Immature natural killer cell (primary cell): Measurements from ENCODE around the gene RMND5A. TPM values are rescaled to one million over a fixed set of nuclear protein-coding genes. Genes with fewer than 3 reads are reported as not detected.
A peak's percentile ranks its signal among the peaks of the same experiment; 100 is the strongest.
"Not testable (repeated sequence)": the region's sequence is repeated elsewhere in the genome, so short reads cannot be mapped to it uniquely, and the experiment has no call there.

Source experiments
- DNase-seq, 3 donors: peaks; one replicate each; pipeline ENCODE4 v3.0.0; 2022; ENCODE audit warnings: mixed read lengths in 1 of 3
- H3K27ac Mint-ChIP-seq, 6 donors: one replicate each; pipeline ENCODE4 v1.8.0; 2020; ENCODE audit warnings: mixed read lengths in 6 of 6, mild to moderate bottlenecking in 5 of 6, inconsistent platforms in 4 of 6, moderate library complexity in 3 of 6
- H3K27me3 Mint-ChIP-seq, 3 donors: one replicate each; pipeline ENCODE4 v1.8.0; 2020 to 2021; ENCODE audit warnings: low read depth in 3 of 3, mild to moderate bottlenecking in 3 of 3, mixed read lengths in 3 of 3, moderate library complexity in 3 of 3, inconsistent platforms in 1 of 3
- H3K36me3 Mint-ChIP-seq, 3 donors: one replicate each; pipeline ENCODE4 v1.8.0; 2020; ENCODE audit warnings: mixed read lengths in 3 of 3, inconsistent platforms in 2 of 3, mild to moderate bottlenecking in 2 of 3
- H3K4me1 Mint-ChIP-seq, 2 donors: one replicate each; pipeline ENCODE4 v1.8.0; 2020; ENCODE audit warnings: inconsistent platforms in 2 of 2, mild to moderate bottlenecking in 2 of 2, mixed read lengths in 2 of 2, moderate library complexity in 1 of 2
- H3K4me3 Mint-ChIP-seq, 5 donors: one replicate each; pipeline ENCODE4 v1.8.0; 2020; ENCODE audit warnings: mild to moderate bottlenecking in 5 of 5, mixed read lengths in 5 of 5, inconsistent platforms in 3 of 5, moderate library complexity in 3 of 5
- H3K9me3 Mint-ChIP-seq, 6 donors: one replicate each; pipeline ENCODE4 v1.8.0; 2020; ENCODE audit warnings: mild to moderate bottlenecking in 6 of 6, mixed read lengths in 6 of 6, inconsistent platforms in 4 of 6, moderate library complexity in 3 of 6
- polyA plus RNA-seq, 3 donors: library from polyadenylated mRNA; unstranded; fragments of 300-500 nt; fragmentation: Illumina TruSeq; gene quantifications; one replicate each; pipeline ENCODE4 v1.2.3, GENCODE V29; 2021

The RMND5A gene
- polyA plus RNA-seq, 3 donors from 2014 or later = 14.8 to 27.2 (median 21.3) TPM

GRCh38 chr2:86697551-86698104 lies 22.5 kb upstream of the RMND5A start:
- Mint-ChIP-seq H3K27ac (no peak overlapping the region), H3K9me3 (peaks cover 7 to 26% (median 14%) of the 10 kb centered on the region in 6 donors), H3K4me3 (no peak overlapping the region), H3K36me3 (peaks cover 4 to 13% (median 7%) of the 10 kb centered on the region in 3 donors), H3K27me3 (peaks cover 2 to 3% (median 3%) of the 10 kb centered on the region in 3 donors), H3K4me1 (no peaks in the 10 kb centered on the region)
- no peak for DNase-seq

- peaks cover 0 to 2% (median under 1%) of the 10 kb centered on the region in 6 donors for H3K9me3 Mint-ChIP-seq
- DNase-seq = no peak
- H3K27ac Mint-ChIP-seq = no peak overlapping the region
- no peak overlapping the region for H3K4me3 Mint-ChIP-seq
- peaks cover 0 to under 1% (median under 1%) of the 10 kb centered on the region in 3 donors for H3K36me3 Mint-ChIP-seq
- peaks cover 1 to 3% (median 2%) of the 10 kb centered on the region in 3 donors for H3K27me3 Mint-ChIP-seq
- no peaks in the 10 kb centered on the region for H3K4me1 Mint-ChIP-seq
Measured at GRCh38 chr2:86700690-86701089, 19.4 kb upstream of the RMND5A start.

GRCh38 chr2:86703704-86704361 lies 16.3 kb upstream of the RMND5A start:
- Mint-ChIP-seq H3K36me3 (no peaks in the 10 kb centered on the region), H3K4me3 (no peak overlapping the region), H3K4me1 (no peaks in the 10 kb centered on the region), H3K27me3 (peaks cover 1 to 6% (median 3%) of the 10 kb centered on the region in 3 donors), H3K9me3 (no peaks in the 10 kb centered on the region), H3K27ac (no peak overlapping the region)
- DNase-seq = no peak

GRCh38 chr2:86704459-86704971 lies 15.6 kb upstream of the RMND5A start:
- H3K4me1 Mint-ChIP-seq = no peaks in the 10 kb centered on the region
- DNase-seq = no peak
- no peaks in the 10 kb centered on the region for H3K9me3 Mint-ChIP-seq
- H3K27me3 Mint-ChIP-seq = peaks cover 1 to 6% (median 3%) of the 10 kb centered on the region in 3 donors
- no peak overlapping the region for H3K4me3 Mint-ChIP-seq
- no peak overlapping the region for H3K27ac Mint-ChIP-seq
- no peaks in the 10 kb centered on the region for H3K36me3 Mint-ChIP-seq

GRCh38 chr2:86706220-86706619 lies 13.9 kb upstream of the RMND5A start:
- H3K36me3 Mint-ChIP-seq = no peaks in the 10 kb centered on the region
- H3K9me3 Mint-ChIP-seq = no peaks in the 10 kb centered on the region
- H3K4me3 Mint-ChIP-seq = no peak overlapping the region
- DNase-seq = no peak
- no peaks in the 10 kb centered on the region for H3K4me1 Mint-ChIP-seq
- no peak overlapping the region for H3K27ac Mint-ChIP-seq
- peaks cover 0 to 11% (median under 1%) of the 10 kb centered on the region in 3 donors for H3K27me3 Mint-ChIP-seq

- Mint-ChIP-seq H3K27me3 (peaks cover 0 to 11% (median 0%) of the 10 kb centered on the region in 3 donors), H3K27ac (no peak overlapping the region), H3K4me1 (no peaks in the 10 kb centered on the region), H3K9me3 (no peaks in the 10 kb centered on the region), H3K36me3 (no peaks in the 10 kb centered on the region), H3K4me3 (no peak overlapping the region)
- DNase-seq = no peak
Measured at GRCh38 chr2:86706935-86707334, 13.2 kb upstream of the RMND5A start.

- not testable (repeated sequence) for H3K4me1 Mint-ChIP-seq, H3K4me3 Mint-ChIP-seq, H3K27me3 Mint-ChIP-seq, DNase-seq, H3K27ac Mint-ChIP-seq, H3K9me3 Mint-ChIP-seq, H3K36me3 Mint-ChIP-seq
Measured at GRCh38 chr2:86708126-86708525, 12.0 kb upstream of the RMND5A start.

GRCh38 chr2:86714579-86715173 lies 5.4 kb upstream of the RMND5A start:
- not testable (repeated sequence) for H3K9me3 Mint-ChIP-seq, H3K27ac Mint-ChIP-seq, H3K4me1 Mint-ChIP-seq, H3K36me3 Mint-ChIP-seq, DNase-seq, H3K27me3 Mint-ChIP-seq, H3K4me3 Mint-ChIP-seq

- peak overlapping the region in 2 of 5 donors; percentile 83 to 85 for H3K4me3 Mint-ChIP-seq
Measured at GRCh38 chr2:86719263-86719636, 841 bp upstream of the RMND5A start.

GRCh38 chr2:86720540-86721320 lies 639 bp downstream of the RMND5A start:
- not testable (repeated sequence) for H3K9me3 Mint-ChIP-seq, H3K27me3 Mint-ChIP-seq, H3K36me3 Mint-ChIP-seq
- Mint-ChIP-seq H3K4me3 (peak overlapping the region; percentile 81 to 88 (median 84)), H3K27ac (peak overlapping the region; percentile 34 to 87 (median 66)), H3K4me1 (peaks cover 6 to 14% of the 10 kb centered on the region in 2 donors)
- peak; percentile 28 to 34 (median 32) for DNase-seq

More at GRCh38 chr2:86719263-86719636, 841 bp upstream of the RMND5A start:
- DNase-seq, H3K27me3 Mint-ChIP-seq, H3K9me3 Mint-ChIP-seq, H3K36me3 Mint-ChIP-seq: not testable (repeated sequence)
- Mint-ChIP-seq H3K27ac (peak overlapping the region in 3 of 6 donors; percentile 82 to 92 (median 82)), H3K4me1 (peaks cover 6 to 14% of the 10 kb centered on the region in 2 donors)

GRCh38 chr2:86725706-86726105 lies 5.6 kb downstream of the RMND5A start:
- H3K27ac Mint-ChIP-seq, H3K9me3 Mint-ChIP-seq, H3K4me3 Mint-ChIP-seq, H3K36me3 Mint-ChIP-seq, DNase-seq, H3K27me3 Mint-ChIP-seq: not testable (repeated sequence)
- H3K4me1 Mint-ChIP-seq = peaks cover 12 to 16% of the 10 kb centered on the region in 2 donors

- not testable (repeated sequence) for H3K27ac Mint-ChIP-seq
Measured at GRCh38 chr2:86732040-86732525, 12.0 kb downstream of the RMND5A start.

GRCh38 chr2:86732837-86733236 lies 12.7 kb downstream of the RMND5A start:
- not testable (repeated sequence) for H3K4me3 Mint-ChIP-seq, H3K27ac Mint-ChIP-seq, DNase-seq, H3K9me3 Mint-ChIP-seq, H3K27me3 Mint-ChIP-seq, H3K36me3 Mint-ChIP-seq
- peaks cover 11 to 13% of the 10 kb centered on the region in 2 donors for H3K4me1 Mint-ChIP-seq

More at GRCh38 chr2:86732040-86732525, 12.0 kb downstream of the RMND5A start:
- H3K4me3 Mint-ChIP-seq, DNase-seq, H3K36me3 Mint-ChIP-seq, H3K27me3 Mint-ChIP-seq, H3K9me3 Mint-ChIP-seq: not testable (repeated sequence)
- H3K4me1 Mint-ChIP-seq = peaks cover 11 to 13% of the 10 kb centered on the region in 2 donors
